Measurements from ENCODE around the gene BBOF1. TPM values are rescaled to one million over a fixed set of nuclear protein-coding genes. Genes with fewer than 3 reads are reported as not detected.
A peak's percentile ranks its signal among the peaks of the same experiment; 100 is the strongest.
"Not testable (repeated sequence)": the region's sequence is repeated elsewhere in the genome, so short reads cannot be mapped to it uniquely, and the experiment has no call there.

Gene BBOF1
- total RNA-seq, 1 experiment from 2014 or later: 0.95 TPM

- DNase-seq: no peak
- Histone ChIP-seq H3K4me1 (no peaks in the 10 kb centered on the region), H3K4me3 (no peak overlapping the region), H3K27me3 (no peaks in the 10 kb centered on the region), H3K9me3 (replicated peaks) (no peaks in the 10 kb centered on the region), H3K27ac (no peak overlapping the region), H3K36me3 (peaks cover 10% of the 10 kb centered on the region; the same call in 1 of the 2 replicates)
Measured at GRCh38 chr14:74105381-74105780, 86.2 kb downstream of the BBOF1 start.

GRCh38 chr14:74109369-74109768 is 90.2 kb downstream of the BBOF1 start:
- DNase-seq: no peak
- H3K27me3 ChIP-seq: no peaks in the 10 kb centered on the region
- no peaks in the 10 kb centered on the region for H3K9me3 ChIP-seq (replicated peaks)
- peaks cover 8% of the 10 kb centered on the region; the same call in 1 of the 2 replicates for H3K36me3 ChIP-seq
- H3K4me3 ChIP-seq: no peak overlapping the region
- no peak overlapping the region for H3K27ac ChIP-seq
- H3K4me1 ChIP-seq: no peaks in the 10 kb centered on the region

GRCh38 chr14:74111395-74112216 is 92.5 kb downstream of the BBOF1 start:
- not testable (repeated sequence) for H3K27ac ChIP-seq; H3K4me1 ChIP-seq; H3K9me3 ChIP-seq (replicated peaks); H3K27me3 ChIP-seq; H3K4me3 ChIP-seq; H3K36me3 ChIP-seq
- peak in 1 of 2 experiments; percentile 69 for DNase-seq

Other genes starting within 250 kb of the BBOF1 start
- 3.8 and 5.4 TPM in 2 replicates for gene PTGR2, start 167.5 kb upstream of the BBOF1 start, total RNA-seq (2014; rRNA removed; shearing (Covaris generic))
- gene ZNF410, start 132.5 kb upstream of the BBOF1 start, total RNA-seq (2014; rRNA removed; shearing (Covaris generic)): 52.3 and 58.0 TPM in 2 replicates
- gene FAM161B, start 69.3 kb upstream of the BBOF1 start, total RNA-seq (2014; rRNA removed; shearing (Covaris generic)): 0.94 and 1.1 TPM in 2 replicates
- 11.9 and 14.0 TPM in 2 replicates for gene COQ6, start 69.0 kb upstream of the BBOF1 start, total RNA-seq (2014; rRNA removed; shearing (Covaris generic))
- 7.3 and 8.4 TPM in 2 replicates for gene ENTPD5, start 61 bp upstream of the BBOF1 start, total RNA-seq (2014; rRNA removed; shearing (Covaris generic))
- gene ALDH6A1, start 65.1 kb downstream of the BBOF1 start, total RNA-seq (2014; rRNA removed; shearing (Covaris generic)): 13.2 and 14.2 TPM in 2 replicates
- gene LIN52, start 65.6 kb downstream of the BBOF1 start, total RNA-seq (2014; rRNA removed; shearing (Covaris generic)): 20.5 and 21.3 TPM in 2 replicates
- 0.02 and 0.03 TPM in 2 replicates for gene VSX2, start 220.1 kb downstream of the BBOF1 start, total RNA-seq (2014; rRNA removed; shearing (Covaris generic))